GM21717 (cell line): Measurements from ENCODE around the gene PLXND1.

Source experiments
- ATAC-seq: cut with Tn5 transposase; IDR thresholded peaks from one replicate; pipeline ENCODE4 v1.9.1; 2021; ENCODE audit warnings: mild to moderate bottlenecking, moderate library complexity; ENCODE audit not compliant: unreplicated experiment

The PLXND1 gene

GRCh38 chr3:129567176-129567705 lies 39.2 kb downstream of the PLXND1 start:
- no peak for ATAC-seq

- no peak for ATAC-seq
Measured at GRCh38 chr3:129565902-129566301, 40.6 kb downstream of the PLXND1 start.

- no peak for ATAC-seq
Measured at GRCh38 chr3:129564981-129565644, 41.4 kb downstream of the PLXND1 start.

- no peak for ATAC-seq
Measured at GRCh38 chr3:129563850-129564535, 42.5 kb downstream of the PLXND1 start.

GRCh38 chr3:129563332-129563731 lies 43.1 kb downstream of the PLXND1 start:
- no peak for ATAC-seq

- no peak for ATAC-seq
Measured at GRCh38 chr3:129562803-129563202, 43.7 kb downstream of the PLXND1 start.

GRCh38 chr3:129561619-129562248 lies 44.7 kb downstream of the PLXND1 start:
- ATAC-seq, result no peak

- ATAC-seq, result no peak
Measured at GRCh38 chr3:129560911-129561594, 45.4 kb downstream of the PLXND1 start.

GRCh38 chr3:129560269-129560787 lies 46.1 kb downstream of the PLXND1 start:
- no peak for ATAC-seq

- no peak for ATAC-seq
Measured at GRCh38 chr3:129559565-129560079, 46.9 kb downstream of the PLXND1 start.

GRCh38 chr3:129558772-129559564 lies 47.5 kb downstream of the PLXND1 start:
- no peak for ATAC-seq

- no peak for ATAC-seq
Measured at GRCh38 chr3:129558081-129558771, 48.2 kb downstream of the PLXND1 start.

- no peak for ATAC-seq
Measured at GRCh38 chr3:129557548-129557894, 49.0 kb downstream of the PLXND1 start.

GRCh38 chr3:129556890-129557547 lies 49.5 kb downstream of the PLXND1 start:
- ATAC-seq, result no peak

- no peak for ATAC-seq
Measured at GRCh38 chr3:129556358-129556695, 50.1 kb downstream of the PLXND1 start.

GRCh38 chr3:129555616-129556357 lies 50.7 kb downstream of the PLXND1 start:
- ATAC-seq, result no peak

GRCh38 chr3:129555153-129555550 lies 51.3 kb downstream of the PLXND1 start:
- ATAC-seq, result no peak

- ATAC-seq, result no peak
Measured at GRCh38 chr3:129554356-129555152, 51.9 kb downstream of the PLXND1 start.
